OCI-LY7 (cell line): ENCODE data around the gene ADAMTS17. TPM values are rescaled to one million over a fixed set of nuclear protein-coding genes. Genes with fewer than 3 reads are reported as not detected.

Experiments
- BruUV-seq: library from RNA; stranded (reverse); fragments of 400-500 nt; replicated peaks from 2 replicates; lab custom pipeline; 2021; lab: Mats Ljungman, UMichigan
- CTCF ChIA-PET: fragments of 300-600 bp; sonication (Branson Sonifier 250); formaldehyde crosslinking; loops from one replicate; lab custom pipeline; 2022; ENCODE audit warnings: antibody characterized with exemption; ENCODE audit not compliant: unreplicated experiment; lab: Charles Lee
- POLR2A ChIA-PET: fragments of 300-600 bp; sonication (Branson Sonifier 250); formaldehyde crosslinking; loops from one replicate; lab custom pipeline; 2022; ENCODE audit warnings: antibody characterized with exemption; lab: Charles Lee
- DNase-seq: peaks from one replicate; pipeline ENCODE4 v3.0.0-alpha.2; 2015; ENCODE audit warnings: low spot score
- H2AFZ ChIP-seq: fragments of 200-600 bp; sonication (generic), shearing (Covaris generic); 2 replicates; pipeline ENCODE4 v1.6.1; 2014; ENCODE audit warnings: mild to moderate bottlenecking, antibody characterized with exemption, low read length, moderate library complexity
- H3K27ac ChIP-seq: fragments of 200-600 bp; sonication (generic); 2 replicates; pipeline ENCODE4 v1.5.1; 2014; ENCODE audit warnings: mixed run types, low read depth, mild to moderate bottlenecking, moderate library complexity, low read length, inconsistent platforms; ENCODE audit not compliant: poor library complexity, severe bottlenecking
- H3K36me3 ChIP-seq: fragments of 200-600 bp; sonication (generic); 2 replicates; pipeline ENCODE4 v1.6.1; 2014; ENCODE audit warnings: mild to moderate bottlenecking, antibody characterized with exemption, low read length, moderate library complexity, mixed read lengths; ENCODE audit not compliant: insufficient read depth
- H3K4me1 ChIP-seq: fragments of 200-600 bp; sonication (generic); 2 replicates; pipeline ENCODE4 v1.5.1; 2014; ENCODE audit warnings: mild to moderate bottlenecking, low read length; ENCODE audit not compliant: insufficient read depth, poor library complexity, severe bottlenecking
- H3K4me2 ChIP-seq: fragments of 200-600 bp; sonication (generic); 2 replicates; pipeline ENCODE4 v1.6.1; 2014; ENCODE audit warnings: mild to moderate bottlenecking, low read length
- H3K4me3 ChIP-seq: fragments of 200-600 bp; sonication (generic); 2 replicates; pipeline ENCODE4 v1.5.1; 2014; ENCODE audit warnings: mild to moderate bottlenecking, low read depth, low read length; ENCODE audit not compliant: poor library complexity, severe bottlenecking
- H3K79me2 ChIP-seq: fragments of 200-600 bp; sonication (generic); 2 replicates; pipeline ENCODE4 v1.6.1; 2016; ENCODE audit warnings: low read depth, mild to moderate bottlenecking, low read length, moderate library complexity, mixed read lengths; ENCODE audit not compliant: insufficient read depth
- H3K9me2 ChIP-seq: fragments of 200-600 bp; sonication (generic); 2 replicates; pipeline ENCODE4 v1.6.1; 2016; ENCODE audit warnings: mild to moderate bottlenecking, low read length, mixed read lengths; ENCODE audit not compliant: insufficient read depth
- H3K9me3 ChIP-seq: fragments of 200-600 bp; sonication (generic); 2 replicates; pipeline ENCODE4 v1.6.1; 2014; ENCODE audit warnings: mild to moderate bottlenecking, mixed run types, low read length, mixed read lengths
- H4K20me1 ChIP-seq: fragments of 200-600 bp; sonication (generic); 2 replicates; pipeline ENCODE4 v1.6.1; 2014; ENCODE audit warnings: mild to moderate bottlenecking, antibody characterized with exemption, low read length, moderate library complexity, mixed read lengths; ENCODE audit not compliant: insufficient read depth
- EZH2phosphoT487 ChIP-seq: fragments of 200-600 bp; sonication (generic); IDR thresholded peaks from 2 replicates; pipeline ENCODE4 v1.6.1; 2018; ENCODE audit warnings: low read depth, borderline replicate concordance, mild to moderate bottlenecking, mixed run types, antibody characterized with exemption, low read length, moderate library complexity, mixed read lengths
- intact Hi-C: fragments of 100-400 bp; cut with micrococcal nuclease; formaldehyde crosslinking; loops from one replicate; pipeline ENCODE4 v1.10.0; 2022; ENCODE audit not compliant: unreplicated experiment
- total RNA-seq, 2 experiments: library from RNA; depleted of rRNA in 1 of 2; stranded (reverse); fragments of >200 nt in 1 of 2; shearing (Covaris generic) in 1 of 2; gene quantifications; 2 replicates each; pipeline ENCODE4 v1.2.3, GENCODE V29; 2014 to 2022
- TF ChIP-seq, protein P1 (sequence below): fragments of 200-600 bp; sonication (generic); conservative IDR thresholded peaks from 2 replicates; pipeline ENCODE4 v1.5.1; 2014; ENCODE audit warnings: mild to moderate bottlenecking, antibody characterized with exemption, low read length, moderate library complexity, mixed read lengths

ADAMTS17 gene
- total RNA-seq, 2 experiments from 2014 or later: not detected

DNA sequence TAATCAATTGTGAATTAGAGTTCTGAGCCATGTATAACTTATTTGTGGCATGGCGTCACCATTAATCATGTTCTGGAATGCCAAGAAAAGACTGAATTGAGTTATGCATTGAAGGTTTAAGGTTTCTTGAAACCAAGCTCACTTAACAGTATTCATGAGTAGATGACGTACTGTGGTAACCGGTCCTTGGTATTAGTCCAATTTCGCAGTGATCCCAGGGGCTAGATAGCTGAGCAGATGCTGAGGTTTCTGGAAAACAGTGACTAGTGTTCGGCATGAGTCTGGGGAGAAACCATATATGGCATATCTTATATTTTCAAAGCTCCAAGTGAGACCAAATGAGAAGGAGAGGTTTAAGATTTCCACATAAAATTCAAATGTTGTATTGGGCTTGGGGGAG is 390.3 kb downstream of the ADAMTS17 start:
- DNase-seq: no peak
- Histone ChIP-seq H3K4me1 (no peaks in the 10 kb centered on the region), H3K9me2 (no peaks in the 10 kb centered on the region), H2AFZ (no peak overlapping the region), H3K4me3 (no peak overlapping the region), H3K36me3 (no peaks in the 10 kb centered on the region), H3K79me2 (no peaks in the 10 kb centered on the region), H3K9me3 (no peaks in the 10 kb centered on the region), H3K4me2 (no peak overlapping the region), H4K20me1 (no peaks in the 10 kb centered on the region), H3K27ac (no peak overlapping the region)
- BruUV-seq: no TSS peak
- TF ChIP-seq, protein P1, sequence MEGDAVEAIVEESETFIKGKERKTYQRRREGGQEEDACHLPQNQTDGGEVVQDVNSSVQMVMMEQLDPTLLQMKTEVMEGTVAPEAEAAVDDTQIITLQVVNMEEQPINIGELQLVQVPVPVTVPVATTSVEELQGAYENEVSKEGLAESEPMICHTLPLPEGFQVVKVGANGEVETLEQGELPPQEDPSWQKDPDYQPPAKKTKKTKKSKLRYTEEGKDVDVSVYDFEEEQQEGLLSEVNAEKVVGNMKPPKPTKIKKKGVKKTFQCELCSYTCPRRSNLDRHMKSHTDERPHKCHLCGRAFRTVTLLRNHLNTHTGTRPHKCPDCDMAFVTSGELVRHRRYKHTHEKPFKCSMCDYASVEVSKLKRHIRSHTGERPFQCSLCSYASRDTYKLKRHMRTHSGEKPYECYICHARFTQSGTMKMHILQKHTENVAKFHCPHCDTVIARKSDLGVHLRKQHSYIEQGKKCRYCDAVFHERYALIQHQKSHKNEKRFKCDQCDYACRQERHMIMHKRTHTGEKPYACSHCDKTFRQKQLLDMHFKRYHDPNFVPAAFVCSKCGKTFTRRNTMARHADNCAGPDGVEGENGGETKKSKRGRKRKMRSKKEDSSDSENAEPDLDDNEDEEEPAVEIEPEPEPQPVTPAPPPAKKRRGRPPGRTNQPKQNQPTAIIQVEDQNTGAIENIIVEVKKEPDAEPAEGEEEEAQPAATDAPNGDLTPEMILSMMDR: no peak
- TF ChIP-seq EZH2phosphoT487: no peak
- ChIA-PET CTCF (no interaction called here), POLR2A (interaction anchor here (0.6 kb wide), 1 partner anchor 653 kb away, joined by 3 read pairs; no protein-coding TSS in a partner anchor)
- intact Hi-C loops: no loop called here

DNA sequence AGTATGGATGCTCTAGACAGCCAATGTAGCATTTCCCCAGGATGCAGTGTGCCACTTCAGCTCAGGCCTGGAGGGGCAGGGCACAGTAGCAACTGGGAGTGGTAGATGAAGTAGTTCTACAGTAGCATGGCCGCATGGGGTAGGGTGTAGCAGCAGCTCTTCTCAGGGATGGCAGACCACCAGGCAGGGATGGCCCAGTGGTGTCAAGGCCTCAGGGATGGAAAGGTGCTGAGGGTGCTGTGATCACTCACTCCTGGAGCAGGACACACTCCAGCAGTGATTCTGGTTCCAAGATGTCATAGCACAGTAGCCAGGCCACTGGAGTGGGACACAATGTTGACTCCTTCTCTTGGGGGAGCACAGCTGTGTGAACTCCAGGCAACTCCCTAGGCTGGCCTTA is 397.6 kb downstream of the ADAMTS17 start:
- H3K27ac ChIP-seq: no peak overlapping the region
- ChIA-PET CTCF (no interaction called here), POLR2A (no interaction called here)
- H3K9me3 ChIP-seq: peaks cover 9% of the 10 kb centered on the region; the same call in 1 of the 2 replicates
- H3K9me2 ChIP-seq: no peaks in the 10 kb centered on the region
- no peak overlapping the region for H2AFZ ChIP-seq
- no TSS peak for BruUV-seq
- no peaks in the 10 kb centered on the region for H3K36me3 ChIP-seq
- no peaks in the 10 kb centered on the region for H4K20me1 ChIP-seq
- intact Hi-C loops: no loop called here
- TF ChIP-seq, protein P1: no peak
- TF ChIP-seq EZH2phosphoT487: no peak
- H3K79me2 ChIP-seq: no peaks in the 10 kb centered on the region
- H3K4me1 ChIP-seq: no peaks in the 10 kb centered on the region
- no peak overlapping the region for H3K4me2 ChIP-seq
- H3K4me3 ChIP-seq: no peak overlapping the region
- no peak for DNase-seq

DNA sequence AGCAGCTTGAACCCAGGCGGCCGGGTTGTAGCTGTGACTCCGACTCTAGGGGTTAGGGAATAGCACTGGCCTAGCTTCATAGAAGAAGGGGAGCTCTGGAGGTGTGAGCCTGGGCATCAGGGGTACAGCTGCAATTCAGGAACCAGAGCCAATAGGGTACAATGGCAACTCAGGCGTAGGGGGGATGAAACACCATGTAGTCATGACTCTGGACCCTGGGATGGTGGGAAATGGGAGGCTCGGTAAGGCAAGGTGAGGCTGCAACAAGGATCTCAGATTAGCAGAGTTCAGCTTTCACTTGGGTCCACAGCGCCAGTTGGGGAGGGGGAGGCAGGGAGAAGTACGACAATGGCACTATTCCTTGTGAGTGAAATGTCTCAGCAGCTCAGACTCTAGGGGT is 398.3 kb downstream of the ADAMTS17 start:
- intact Hi-C loops: no loop called here
- Histone ChIP-seq H3K4me3 (no peak overlapping the region), H3K27ac (no peak overlapping the region), H3K79me2 (no peaks in the 10 kb centered on the region), H3K36me3 (no peaks in the 10 kb centered on the region), H3K4me1 (no peaks in the 10 kb centered on the region), H3K9me3 (peaks cover 9% of the 10 kb centered on the region; the same call in 1 of the 2 replicates), H3K4me2 (no peak overlapping the region), H4K20me1 (no peaks in the 10 kb centered on the region), H3K9me2 (no peaks in the 10 kb centered on the region), H2AFZ (no peak overlapping the region)
- POLR2A ChIA-PET: no interaction called here
- TF ChIP-seq, protein P1: no peak
- TF ChIP-seq EZH2phosphoT487: no peak
- no peak for DNase-seq
- CTCF ChIA-PET: no interaction called here
- BruUV-seq: no TSS peak
